NCI-H2081 treated with DMSO at 0.1 percent for 48 hours (cell line): ENCODE results near the gene C1orf115.
"Not testable (repeated sequence)": the region's sequence is repeated elsewhere in the genome, so short reads cannot be mapped to it uniquely, and the experiment has no call there.

ENCODE experiments used
- DNase-seq: peaks from one replicate; lab custom pipeline; 2025; lab: John Stamatoyannopoulos, UW

C1orf115 gene

GRCh38 chr1:220726634-220727033, 36.5 kb downstream of the C1orf115 start:
- DNase-seq, result no peak

- DNase-seq, result no peak
Observed at GRCh38 chr1:220727519-220727918, 37.4 kb downstream of the C1orf115 start.

GRCh38 chr1:220730486-220730885, 40.3 kb downstream of the C1orf115 start:
- no peak for DNase-seq

GRCh38 chr1:220732137-220732536, 42.0 kb downstream of the C1orf115 start:
- no peak for DNase-seq

GRCh38 chr1:220732621-220733020, 42.5 kb downstream of the C1orf115 start:
- DNase-seq, result no peak

- peak; percentile 19 for DNase-seq
Observed at GRCh38 chr1:220733086-220733601, 43.0 kb downstream of the C1orf115 start.

GRCh38 chr1:220734571-220735326, 44.6 kb downstream of the C1orf115 start:
- no peak for DNase-seq

- DNase-seq, result not testable (repeated sequence)
Observed at GRCh38 chr1:220736283-220736682, 46.1 kb downstream of the C1orf115 start.

- DNase-seq, result no peak
Observed at GRCh38 chr1:220741349-220741748, 51.2 kb downstream of the C1orf115 start.

GRCh38 chr1:220741825-220742224, 51.7 kb downstream of the C1orf115 start:
- DNase-seq, result no peak

GRCh38 chr1:220742520-220742919, 52.4 kb downstream of the C1orf115 start:
- no peak for DNase-seq

GRCh38 chr1:220746851-220747250, 56.7 kb downstream of the C1orf115 start:
- DNase-seq, result no peak

- no peak for DNase-seq
Observed at GRCh38 chr1:220747437-220748088, 57.4 kb downstream of the C1orf115 start.

GRCh38 chr1:220748089-220748934, 58.1 kb downstream of the C1orf115 start, which contains the start of gene MTARC2:
TSS of gene MTARC2 (plus strand) at chr1:220748322. CDS start at chr1:220748532, 210 bp downstream.
- DNase-seq, result no peak
